HepG2 (cell line): Measurements from ENCODE around the gene ERCC6L2. TPM values are rescaled to one million over a fixed set of nuclear protein-coding genes. Genes with fewer than 3 reads are reported as not detected.

Experiments used
- GMEB2 ChIP-seq: IDR thresholded peaks from 2 replicates; pipeline ENCODE4 v1.6.1; 2016; ENCODE audit warnings: missing biosample characterization, missing genetic modification reagents, low read depth
- MIXL1 ChIP-seq: IDR thresholded peaks from 2 replicates; pipeline ENCODE4 v1.6.1; 2016
- NFE2L2 ChIP-seq: fragments of 150-350 bp; IDR thresholded peaks from 2 replicates; pipeline ENCODE4 v1.6.1; 2014; ENCODE audit warnings: low read length
- RFX5 ChIP-seq: IDR thresholded peaks from 2 replicates; pipeline ENCODE4 v1.6.1; 2011; ENCODE audit warnings: low read depth, low read length, improper control_type of control experiment
- ZBTB21 ChIP-seq: sonication (generic); formaldehyde crosslinking; IDR thresholded peaks from 2 replicates; pipeline ENCODE4 v1.4.0; 2020; ENCODE audit warnings: missing genetic modification reagents
- ZBTB4 ChIP-seq: sonication (generic); formaldehyde crosslinking; IDR thresholded peaks from 2 replicates; pipeline ENCODE4 v1.4.0; 2020; ENCODE audit warnings: missing genetic modification reagents, mild to moderate bottlenecking, borderline replicate concordance
- ZNF317 ChIP-seq: sonication (generic); formaldehyde crosslinking; IDR thresholded peaks from 2 replicates; pipeline ENCODE4 v1.5.0; 2020; ENCODE audit warnings: mild to moderate bottlenecking, missing genetic modification reagents
- ZNF326 ChIP-seq: sonication (generic); formaldehyde crosslinking; IDR thresholded peaks from 2 replicates; pipeline ENCODE4 v1.4.0; 2020; ENCODE audit warnings: missing genetic modification reagents, borderline replicate concordance
- ZNF331 ChIP-seq: sonication (generic); formaldehyde crosslinking; IDR thresholded peaks from 2 replicates; pipeline ENCODE4 v1.4.0; 2020; ENCODE audit warnings: missing genetic modification reagents
- polyA plus RNA-seq, 8 experiments: library from polyadenylated mRNA; depleted of rRNA in 3 of 8; stranded (reverse) in 7 of 8; unstranded in 1 of 8; fragments of >200 nt; fragmentation: Illumina TruSeq in 4 of 8; extraction: Trizol in 4 of 8; gene quantifications; 2 replicates each; pipeline versions ENCODE4 v1.2.1 to v1.2.3, GENCODE V29; 2011 to 2016; ENCODE audit warnings: low read depth in 4 of 8, missing spikeins in 1 of 8, mixed read lengths in 1 of 8; ENCODE audit not compliant: insufficient read depth in 1 of 8
- total RNA-seq, 5 experiments: library from RNA; depleted of rRNA; stranded (reverse); fragments of >200 nt; fragmentation: Illumina TruSeq; extraction: Trizol; gene quantifications; 2 replicates each; pipeline ENCODE4 v1.2.3, GENCODE V29; 2016; ENCODE audit warnings: low read depth in 1 of 5
- TF ChIP-seq, protein P1 (sequence below): sonication (generic); formaldehyde crosslinking; IDR thresholded peaks from 2 replicates; pipeline ENCODE4 v1.5.0; 2020; ENCODE audit warnings: mild to moderate bottlenecking, missing genetic modification reagents, borderline replicate concordance
- TF ChIP-seq, protein P2 (sequence below): sonication (generic); formaldehyde crosslinking; conservative IDR thresholded peaks from 2 replicates; pipeline ENCODE4 v1.4.0; 2020; ENCODE audit warnings: missing genetic modification reagents

Gene ERCC6L2
- total and polyA plus RNA-seq, 2 of the 13 experiments (the other 11 are each of a cell fraction or from before 2014, with no cell fraction given), result 13.4 to 45.9 TPM

- TF ChIP-seq, protein P1, sequence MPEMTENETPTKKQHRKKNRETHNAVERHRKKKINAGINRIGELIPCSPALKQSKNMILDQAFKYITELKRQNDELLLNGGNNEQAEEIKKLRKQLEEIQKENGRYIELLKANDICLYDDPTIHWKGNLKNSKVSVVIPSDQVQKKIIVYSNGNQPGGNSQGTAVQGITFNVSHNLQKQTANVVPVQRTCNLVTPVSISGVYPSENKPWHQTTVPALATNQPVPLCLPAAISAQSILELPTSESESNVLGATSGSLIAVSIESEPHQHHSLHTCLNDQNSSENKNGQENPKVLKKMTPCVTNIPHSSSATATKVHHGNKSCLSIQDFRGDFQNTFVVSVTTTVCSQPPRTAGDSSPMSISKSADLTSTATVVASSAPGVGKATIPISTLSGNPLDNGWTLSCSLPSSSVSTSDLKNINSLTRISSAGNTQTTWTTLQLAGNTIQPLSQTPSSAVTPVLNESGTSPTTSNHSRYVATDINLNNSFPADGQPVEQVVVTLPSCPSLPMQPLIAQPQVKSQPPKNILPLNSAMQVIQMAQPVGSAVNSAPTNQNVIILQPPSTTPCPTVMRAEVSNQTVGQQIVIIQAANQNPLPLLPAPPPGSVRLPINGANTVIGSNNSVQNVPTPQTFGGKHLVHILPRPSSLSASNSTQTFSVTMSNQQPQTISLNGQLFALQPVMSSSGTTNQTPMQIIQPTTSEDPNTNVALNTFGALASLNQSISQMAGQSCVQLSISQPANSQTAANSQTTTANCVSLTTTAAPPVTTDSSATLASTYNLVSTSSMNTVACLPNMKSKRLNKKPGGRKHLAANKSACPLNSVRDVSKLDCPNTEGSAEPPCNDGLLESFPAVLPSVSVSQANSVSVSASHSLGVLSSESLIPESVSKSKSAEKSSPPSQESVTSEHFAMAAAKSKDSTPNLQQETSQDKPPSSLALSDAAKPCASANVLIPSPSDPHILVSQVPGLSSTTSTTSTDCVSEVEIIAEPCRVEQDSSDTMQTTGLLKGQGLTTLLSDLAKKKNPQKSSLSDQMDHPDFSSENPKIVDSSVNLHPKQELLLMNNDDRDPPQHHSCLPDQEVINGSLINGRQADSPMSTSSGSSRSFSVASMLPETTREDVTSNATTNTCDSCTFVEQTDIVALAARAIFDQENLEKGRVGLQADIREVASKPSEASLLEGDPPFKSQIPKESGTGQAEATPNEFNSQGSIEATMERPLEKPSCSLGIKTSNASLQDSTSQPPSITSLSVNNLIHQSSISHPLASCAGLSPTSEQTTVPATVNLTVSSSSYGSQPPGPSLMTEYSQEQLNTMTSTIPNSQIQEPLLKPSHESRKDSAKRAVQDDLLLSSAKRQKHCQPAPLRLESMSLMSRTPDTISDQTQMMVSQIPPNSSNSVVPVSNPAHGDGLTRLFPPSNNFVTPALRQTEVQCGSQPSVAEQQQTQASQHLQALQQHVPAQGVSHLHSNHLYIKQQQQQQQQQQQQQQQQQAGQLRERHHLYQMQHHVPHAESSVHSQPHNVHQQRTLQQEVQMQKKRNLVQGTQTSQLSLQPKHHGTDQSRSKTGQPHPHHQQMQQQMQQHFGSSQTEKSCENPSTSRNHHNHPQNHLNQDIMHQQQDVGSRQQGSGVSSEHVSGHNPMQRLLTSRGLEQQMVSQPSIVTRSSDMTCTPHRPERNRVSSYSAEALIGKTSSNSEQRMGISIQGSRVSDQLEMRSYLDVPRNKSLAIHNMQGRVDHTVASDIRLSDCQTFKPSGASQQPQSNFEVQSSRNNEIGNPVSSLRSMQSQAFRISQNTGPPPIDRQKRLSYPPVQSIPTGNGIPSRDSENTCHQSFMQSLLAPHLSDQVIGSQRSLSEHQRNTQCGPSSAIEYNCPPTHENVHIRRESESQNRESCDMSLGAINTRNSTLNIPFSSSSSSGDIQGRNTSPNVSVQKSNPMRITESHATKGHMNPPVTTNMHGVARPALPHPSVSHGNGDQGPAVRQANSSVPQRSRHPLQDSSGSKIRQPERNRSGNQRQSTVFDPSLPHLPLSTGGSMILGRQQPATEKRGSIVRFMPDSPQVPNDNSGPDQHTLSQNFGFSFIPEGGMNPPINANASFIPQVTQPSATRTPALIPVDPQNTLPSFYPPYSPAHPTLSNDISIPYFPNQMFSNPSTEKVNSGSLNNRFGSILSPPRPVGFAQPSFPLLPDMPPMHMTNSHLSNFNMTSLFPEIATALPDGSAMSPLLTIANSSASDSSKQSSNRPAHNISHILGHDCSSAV, result no peak
- TF ChIP-seq ZBTB21, result no peak; the same call in none of the 2 replicates
- 0 out of 2 replicates have a peak, but pooled peaks have one; percentile 33 for TF ChIP-seq MIXL1 (CRISPR knock-in tag)
- TF ChIP-seq, protein P2, sequence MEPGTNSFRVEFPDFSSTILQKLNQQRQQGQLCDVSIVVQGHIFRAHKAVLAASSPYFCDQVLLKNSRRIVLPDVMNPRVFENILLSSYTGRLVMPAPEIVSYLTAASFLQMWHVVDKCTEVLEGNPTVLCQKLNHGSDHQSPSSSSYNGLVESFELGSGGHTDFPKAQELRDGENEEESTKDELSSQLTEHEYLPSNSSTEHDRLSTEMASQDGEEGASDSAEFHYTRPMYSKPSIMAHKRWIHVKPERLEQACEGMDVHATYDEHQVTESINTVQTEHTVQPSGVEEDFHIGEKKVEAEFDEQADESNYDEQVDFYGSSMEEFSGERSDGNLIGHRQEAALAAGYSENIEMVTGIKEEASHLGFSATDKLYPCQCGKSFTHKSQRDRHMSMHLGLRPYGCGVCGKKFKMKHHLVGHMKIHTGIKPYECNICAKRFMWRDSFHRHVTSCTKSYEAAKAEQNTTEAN (CRISPR knock-in tag), result no peak
- TF ChIP-seq GMEB2 (CRISPR knock-in tag), result no peak
- no peak for TF ChIP-seq NFE2L2
- no peak for TF ChIP-seq ZNF326 (CRISPR knock-in tag)
- TF ChIP-seq ZBTB4 (CRISPR knock-in tag), result 0 out of 2 replicates have a peak, but pooled peaks have one; percentile 47
- peak; percentile 90 for TF ChIP-seq ZNF317 (CRISPR knock-in tag)
- peak; percentile 90 for TF ChIP-seq ZNF331 (CRISPR knock-in tag)
- TF ChIP-seq RFX5, result peak; percentile 27; the same call in 1 of the 2 replicates
These were observed at the start of gene ERCC6L2 (continued) for GRCh38 chr9:95875305-95876137.
